ENCODE data around the gene WDR31.

DNA sequence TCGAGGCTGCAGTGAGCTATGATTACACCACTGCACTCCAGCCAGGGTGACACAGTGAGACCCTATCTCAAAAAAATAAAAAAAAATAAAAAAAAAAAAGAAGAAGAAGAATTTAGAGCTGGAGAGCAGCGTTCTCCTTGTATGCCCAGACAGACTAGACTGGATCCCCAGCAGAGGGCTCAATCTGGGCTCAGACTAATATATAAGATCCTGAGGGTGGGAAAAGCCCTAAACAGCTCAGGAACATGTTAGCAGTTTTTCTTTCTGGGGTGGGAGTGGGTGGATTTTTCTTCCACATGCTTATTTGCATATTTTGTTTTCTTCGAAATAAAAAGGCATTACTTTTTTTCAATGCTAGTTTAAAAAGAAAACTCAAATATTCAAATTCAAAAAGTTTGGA, 8.4 kb upstream of the WDR31 start:
- no peak for TF ChIP-seq CTCF (conservative IDR thresholded peaks at IDR 0.05; ENCODE audit: low read depth, low read length)
- no peak for TF ChIP-seq EZH2phosphoT487 (IDR thresholded peaks at IDR 0.05; ENCODE audit: borderline replicate concordance, low read length)
- no peak for TF ChIP-seq EZH2 (IDR thresholded peaks at IDR 0.05; ENCODE audit: low read length, unreplicated experiment)
